ENCODE data around the gene SLC43A2.

Gene SLC43A2

GRCh38 chr17:1629504-1630310 is 1.1 kb upstream of the SLC43A2 start:
- Histone ChIP-seq H3K9ac (ENCODE audit: low read depth, low read length) (peak overlapping the region; percentile 26; the same call in 1 of the 2 replicates), H3K27me3 (ENCODE audit: control insufficient read depth, insufficient read depth, low read length) (no peaks in the 10 kb centered on the region), H3K9me3 (ENCODE audit: control insufficient read depth, insufficient read depth, low read length) (no peaks in the 10 kb centered on the region), H3K36me3 (ENCODE audit: control insufficient read depth, insufficient read depth, low read length) (no peaks in the 10 kb centered on the region), H3K4me3 (ENCODE audit: low read depth, low read length) (peak overlapping the region; percentile 68), H3K27ac (ENCODE audit: low read depth, low read length) (peak overlapping the region; percentile 87), H3K4me1 (ENCODE audit: control insufficient read depth, insufficient read depth, low read length) (peaks cover 4% of the 10 kb centered on the region; the same call in 1 of the 2 replicates)

DNA sequence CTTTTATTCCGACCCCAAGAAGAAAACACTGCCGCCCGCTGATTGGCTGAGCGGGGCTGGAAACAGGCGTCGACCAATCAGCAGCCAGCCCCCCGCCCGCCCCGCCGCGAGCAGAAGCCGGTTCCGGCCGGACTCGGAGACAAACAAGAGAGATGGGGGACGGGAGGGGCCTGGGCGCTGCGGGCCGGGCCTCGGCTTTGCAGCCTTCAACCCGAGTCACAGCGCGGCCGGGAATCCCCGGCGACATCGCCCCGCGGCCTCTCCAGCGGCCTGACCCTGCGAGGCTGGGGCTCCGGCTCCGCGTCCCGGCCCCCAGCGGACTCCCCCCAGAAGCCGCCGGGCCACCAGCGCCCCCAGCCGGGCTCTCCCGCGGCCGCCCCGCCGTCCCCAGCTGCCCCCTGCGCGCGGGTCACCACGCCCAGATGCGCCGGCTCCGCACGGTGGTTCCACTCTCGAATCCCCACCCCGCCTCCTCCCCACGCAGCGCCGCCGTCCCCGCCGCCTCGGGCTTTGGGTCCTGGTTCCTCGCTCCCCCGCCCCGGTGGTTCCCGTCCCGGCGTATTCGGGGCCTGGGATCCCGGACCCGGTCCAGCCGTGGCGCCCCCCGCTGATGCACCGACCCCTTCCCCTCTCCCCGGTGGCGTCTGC is 346 bp upstream of the SLC43A2 start:
- Histone ChIP-seq H3K36me3 (ENCODE audit: control insufficient read depth, insufficient read depth, low read length) (0 out of 2 replicates have a peak, but pooled peaks cover under 1% of the 10 kb centered on the region), H3K4me1 (ENCODE audit: control insufficient read depth, insufficient read depth, low read length) (peaks cover 4% of the 10 kb centered on the region; the same call in 1 of the 2 replicates), H3K9me3 (ENCODE audit: control insufficient read depth, insufficient read depth, low read length) (no peaks in the 10 kb centered on the region), H3K9ac (ENCODE audit: low read depth, low read length) (peak overlapping the region; percentile 77; the same call in 1 of the 2 replicates), H3K27ac (ENCODE audit: low read depth, low read length) (peak overlapping the region; percentile 87), H3K27me3 (ENCODE audit: control insufficient read depth, insufficient read depth, low read length) (no peaks in the 10 kb centered on the region), H3K4me3 (ENCODE audit: low read depth, low read length) (peak overlapping the region; percentile 68)

- Histone ChIP-seq H3K27me3 (ENCODE audit: control insufficient read depth, insufficient read depth, low read length) (no peaks in the 10 kb centered on the region), H3K4me3 (ENCODE audit: low read depth, low read length) (peak overlapping the region; percentile 68), H3K4me1 (ENCODE audit: control insufficient read depth, insufficient read depth, low read length) (peaks cover 4% of the 10 kb centered on the region; the same call in 1 of the 2 replicates), H3K9me3 (ENCODE audit: control insufficient read depth, insufficient read depth, low read length) (no peaks in the 10 kb centered on the region), H3K9ac (ENCODE audit: low read depth, low read length) (no peak overlapping the region), H3K36me3 (ENCODE audit: control insufficient read depth, insufficient read depth, low read length) (0 out of 2 replicates have a peak, but pooled peaks cover 2% of the 10 kb centered on the region), H3K27ac (ENCODE audit: low read depth, low read length) (peak overlapping the region; percentile 60)
Measured at GRCh38 chr17:1627182-1627981, 1.3 kb downstream of the SLC43A2 start.

- H3K36me3 ChIP-seq (ENCODE audit: control insufficient read depth, insufficient read depth, low read length) = 0 out of 2 replicates have a peak, but pooled peaks cover 2% of the 10 kb centered on the region
- H3K27ac ChIP-seq (ENCODE audit: low read depth, low read length) = peak overlapping the region; percentile 60
- H3K27me3 ChIP-seq (ENCODE audit: control insufficient read depth, insufficient read depth, low read length) = no peaks in the 10 kb centered on the region
- no peak overlapping the region for H3K4me3 ChIP-seq (ENCODE audit: low read depth, low read length)
- H3K9ac ChIP-seq (ENCODE audit: low read depth, low read length) = no peak overlapping the region
- H3K9me3 ChIP-seq (ENCODE audit: control insufficient read depth, insufficient read depth, low read length) = no peaks in the 10 kb centered on the region
- H3K4me1 ChIP-seq (ENCODE audit: control insufficient read depth, insufficient read depth, low read length) = peaks cover 4% of the 10 kb centered on the region; the same call in 1 of the 2 replicates
Measured at GRCh38 chr17:1626333-1626732, 2.3 kb downstream of the SLC43A2 start.

DNA sequence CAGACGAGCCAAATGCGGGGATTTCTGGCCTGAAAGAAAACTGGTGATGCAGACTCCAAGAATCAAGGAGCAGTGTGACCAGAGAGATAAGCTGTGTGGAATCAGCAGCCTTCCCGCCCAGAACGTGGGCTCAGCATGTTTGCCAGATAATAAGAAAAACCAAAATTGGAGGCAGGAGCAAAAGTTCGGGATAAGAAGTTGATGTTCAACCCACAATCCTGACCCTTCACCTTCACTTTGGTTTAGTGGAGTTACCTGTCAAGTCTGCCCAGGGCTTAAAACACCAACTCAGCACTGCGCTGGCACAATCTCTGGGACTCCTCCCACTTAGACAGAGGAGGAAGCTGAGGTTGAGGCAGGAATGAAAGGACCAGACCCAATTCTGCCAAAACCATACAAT is 3.1 kb downstream of the SLC43A2 start:
- H3K36me3 ChIP-seq (ENCODE audit: control insufficient read depth, insufficient read depth, low read length) = 0 out of 2 replicates have a peak, but pooled peaks cover 2% of the 10 kb centered on the region
- no peaks in the 10 kb centered on the region for H3K27me3 ChIP-seq (ENCODE audit: control insufficient read depth, insufficient read depth, low read length)
- no peak overlapping the region for H3K27ac ChIP-seq (ENCODE audit: low read depth, low read length)
- H3K4me3 ChIP-seq (ENCODE audit: low read depth, low read length) = no peak overlapping the region
- no peaks in the 10 kb centered on the region for H3K9me3 ChIP-seq (ENCODE audit: control insufficient read depth, insufficient read depth, low read length)
- no peak overlapping the region for H3K9ac ChIP-seq (ENCODE audit: low read depth, low read length)
- peaks cover 4% of the 10 kb centered on the region; the same call in 1 of the 2 replicates for H3K4me1 ChIP-seq (ENCODE audit: control insufficient read depth, insufficient read depth, low read length)

DNA sequence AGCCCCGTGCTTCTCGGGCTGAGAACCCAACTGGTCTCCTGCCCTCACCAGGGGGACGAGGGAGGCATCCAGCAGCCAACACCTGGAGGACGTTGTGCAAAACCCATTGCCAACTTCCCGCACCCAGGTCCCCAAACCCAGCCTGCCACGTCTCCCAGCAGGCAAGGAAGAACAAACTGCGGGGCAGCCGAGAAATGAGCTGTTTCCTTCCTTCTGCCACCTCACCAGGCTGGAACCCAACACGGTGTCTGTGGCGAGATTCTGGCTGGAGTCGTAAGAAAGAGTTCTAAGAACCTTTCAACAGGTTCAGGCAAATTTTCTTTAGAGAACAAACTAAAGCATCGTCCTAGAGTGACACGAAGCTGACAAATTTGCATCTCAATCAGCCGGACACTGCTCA is 3.6 kb downstream of the SLC43A2 start:
- no peak overlapping the region for H3K9ac ChIP-seq (ENCODE audit: low read depth, low read length)
- H3K4me3 ChIP-seq (ENCODE audit: low read depth, low read length) = no peak overlapping the region
- H3K27ac ChIP-seq (ENCODE audit: low read depth, low read length) = no peak overlapping the region
- no peaks in the 10 kb centered on the region for H3K27me3 ChIP-seq (ENCODE audit: control insufficient read depth, insufficient read depth, low read length)
- 0 out of 2 replicates have a peak, but pooled peaks cover 2% of the 10 kb centered on the region for H3K36me3 ChIP-seq (ENCODE audit: control insufficient read depth, insufficient read depth, low read length)
- H3K4me1 ChIP-seq (ENCODE audit: control insufficient read depth, insufficient read depth, low read length) = peaks cover 4% of the 10 kb centered on the region; the same call in 1 of the 2 replicates
- no peaks in the 10 kb centered on the region for H3K9me3 ChIP-seq (ENCODE audit: control insufficient read depth, insufficient read depth, low read length)

DNA sequence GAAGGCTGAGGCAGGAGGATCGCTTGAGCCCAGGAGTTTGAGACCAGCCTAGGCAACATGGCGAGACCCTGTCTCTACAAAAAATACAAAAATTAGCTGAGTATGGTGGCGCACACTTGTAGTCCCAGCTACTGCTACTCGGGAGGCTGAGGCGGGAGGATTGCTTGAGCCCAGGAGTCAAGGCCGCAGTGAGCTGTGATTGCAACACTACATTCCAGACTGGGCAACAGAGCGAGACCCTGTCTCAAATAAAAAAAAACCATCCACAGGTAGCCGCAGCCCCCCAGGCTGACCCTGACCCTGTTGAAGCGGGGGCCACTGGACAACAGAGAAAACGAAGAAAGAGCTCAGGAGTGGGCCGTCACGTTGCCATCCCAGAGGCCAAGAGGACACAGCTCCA is 4.0 kb downstream of the SLC43A2 start:
- Histone ChIP-seq H3K36me3 (ENCODE audit: control insufficient read depth, insufficient read depth, low read length) (0 out of 2 replicates have a peak, but pooled peaks cover 2% of the 10 kb centered on the region), H3K4me3 (ENCODE audit: low read depth, low read length) (no peak overlapping the region), H3K27ac (ENCODE audit: low read depth, low read length) (no peak overlapping the region), H3K27me3 (ENCODE audit: control insufficient read depth, insufficient read depth, low read length) (no peaks in the 10 kb centered on the region), H3K9ac (ENCODE audit: low read depth, low read length) (no peak overlapping the region), H3K9me3 (ENCODE audit: control insufficient read depth, insufficient read depth, low read length) (no peaks in the 10 kb centered on the region), H3K4me1 (ENCODE audit: control insufficient read depth, insufficient read depth, low read length) (peaks cover 4% of the 10 kb centered on the region; the same call in 1 of the 2 replicates)

DNA sequence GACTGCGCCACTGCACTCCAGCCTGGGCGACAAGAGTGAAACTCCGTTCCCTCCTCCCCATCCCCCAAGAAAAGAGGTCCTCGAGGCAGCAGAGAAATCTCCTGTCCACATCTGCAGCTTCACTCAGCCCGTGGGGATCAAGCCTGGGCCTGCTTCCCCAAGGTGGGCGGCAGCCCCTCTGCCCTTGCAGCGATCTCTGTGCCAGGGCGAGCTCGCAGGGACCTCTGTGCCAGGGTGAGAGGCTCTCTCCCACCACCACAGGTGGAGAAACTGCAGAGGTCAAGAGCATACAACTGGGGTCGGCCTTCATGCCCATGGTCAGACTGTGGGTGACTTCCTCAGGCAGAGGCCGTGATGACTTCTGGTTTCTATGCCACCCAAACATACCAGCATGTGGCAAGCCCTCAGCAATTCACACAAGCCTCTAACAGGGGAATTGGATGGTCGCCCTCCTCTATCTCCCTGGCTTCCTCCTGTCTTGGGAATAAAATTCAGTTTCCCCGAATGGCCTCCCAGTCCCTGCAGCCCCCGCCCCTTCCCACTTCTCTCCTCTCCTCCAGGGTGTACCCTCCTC is 5.5 kb downstream of the SLC43A2 start:
- H3K27me3 ChIP-seq (ENCODE audit: control insufficient read depth, insufficient read depth, low read length) = no peaks in the 10 kb centered on the region
- H3K4me3 ChIP-seq (ENCODE audit: low read depth, low read length) = no peak overlapping the region
- H3K27ac ChIP-seq (ENCODE audit: low read depth, low read length) = no peak overlapping the region
- H3K36me3 ChIP-seq (ENCODE audit: control insufficient read depth, insufficient read depth, low read length) = 0 out of 2 replicates have a peak, but pooled peaks cover 2% of the 10 kb centered on the region
- no peaks in the 10 kb centered on the region for H3K9me3 ChIP-seq (ENCODE audit: control insufficient read depth, insufficient read depth, low read length)
- H3K9ac ChIP-seq (ENCODE audit: low read depth, low read length) = no peak overlapping the region
- peaks cover 4% of the 10 kb centered on the region; the same call in 1 of the 2 replicates for H3K4me1 ChIP-seq (ENCODE audit: control insufficient read depth, insufficient read depth, low read length)

- Histone ChIP-seq H3K9ac (ENCODE audit: low read depth, low read length) (no peak overlapping the region), H3K4me3 (ENCODE audit: low read depth, low read length) (no peak overlapping the region), H3K9me3 (ENCODE audit: control insufficient read depth, insufficient read depth, low read length) (no peaks in the 10 kb centered on the region), H3K4me1 (ENCODE audit: control insufficient read depth, insufficient read depth, low read length) (no peaks in the 10 kb centered on the region), H3K27me3 (ENCODE audit: control insufficient read depth, insufficient read depth, low read length) (no peaks in the 10 kb centered on the region), H3K27ac (ENCODE audit: low read depth, low read length) (no peak overlapping the region), H3K36me3 (ENCODE audit: control insufficient read depth, insufficient read depth, low read length) (0 out of 2 replicates have a peak, but pooled peaks cover 6% of the 10 kb centered on the region)
Measured at GRCh38 chr17:1621273-1621954, 7.2 kb downstream of the SLC43A2 start.

DNA sequence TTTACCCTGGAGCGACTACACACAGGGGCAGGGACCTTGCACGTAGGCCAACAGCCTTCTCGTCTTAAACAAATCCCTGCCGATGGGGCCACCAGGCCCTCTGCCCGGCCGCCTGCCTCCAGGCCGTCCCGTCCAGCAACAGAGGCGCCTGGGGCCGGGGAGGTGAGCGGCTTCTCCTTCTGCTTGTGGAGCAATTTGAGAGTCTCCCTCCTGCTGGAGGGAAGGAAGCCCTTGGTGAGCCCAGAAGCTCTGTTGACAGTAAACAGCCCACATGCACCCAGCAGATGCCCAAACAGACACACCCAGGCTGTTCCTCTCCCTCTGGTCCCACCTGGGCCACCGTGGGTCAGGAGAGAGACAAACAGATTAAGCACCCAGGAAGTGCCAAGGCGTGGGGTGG is 8.1 kb downstream of the SLC43A2 start:
- no peaks in the 10 kb centered on the region for H3K9me3 ChIP-seq (ENCODE audit: control insufficient read depth, insufficient read depth, low read length)
- no peak overlapping the region for H3K27ac ChIP-seq (ENCODE audit: low read depth, low read length)
- no peaks in the 10 kb centered on the region for H3K4me1 ChIP-seq (ENCODE audit: control insufficient read depth, insufficient read depth, low read length)
- H3K4me3 ChIP-seq (ENCODE audit: low read depth, low read length) = no peak overlapping the region
- H3K9ac ChIP-seq (ENCODE audit: low read depth, low read length) = no peak overlapping the region
- H3K36me3 ChIP-seq (ENCODE audit: control insufficient read depth, insufficient read depth, low read length) = 0 out of 2 replicates have a peak, but pooled peaks cover 7% of the 10 kb centered on the region
- H3K27me3 ChIP-seq (ENCODE audit: control insufficient read depth, insufficient read depth, low read length) = no peaks in the 10 kb centered on the region

Measured in HUES48 (cell line).